Measurements from ENCODE around the gene PGA5. TPM values are rescaled to one million over a fixed set of nuclear protein-coding genes. Genes with fewer than 3 reads are reported as not detected.

Gene PGA5
- total RNA-seq, 4 donors from 2014 or later, result 0.51 to 11.7 (median 2.4) TPM

- no peak for TF ChIP-seq CTCF (IDR thresholded peaks at IDR 0.05; ENCODE audit: low read depth)
Measured at GRCh38 chr11:61292356-61292755, 51.4 kb downstream of the PGA5 start.

- no peak for TF ChIP-seq CTCF (IDR thresholded peaks at IDR 0.05; ENCODE audit: low read depth)
Measured at GRCh38 chr11:61293867-61294716, 53.1 kb downstream of the PGA5 start.

DNA sequence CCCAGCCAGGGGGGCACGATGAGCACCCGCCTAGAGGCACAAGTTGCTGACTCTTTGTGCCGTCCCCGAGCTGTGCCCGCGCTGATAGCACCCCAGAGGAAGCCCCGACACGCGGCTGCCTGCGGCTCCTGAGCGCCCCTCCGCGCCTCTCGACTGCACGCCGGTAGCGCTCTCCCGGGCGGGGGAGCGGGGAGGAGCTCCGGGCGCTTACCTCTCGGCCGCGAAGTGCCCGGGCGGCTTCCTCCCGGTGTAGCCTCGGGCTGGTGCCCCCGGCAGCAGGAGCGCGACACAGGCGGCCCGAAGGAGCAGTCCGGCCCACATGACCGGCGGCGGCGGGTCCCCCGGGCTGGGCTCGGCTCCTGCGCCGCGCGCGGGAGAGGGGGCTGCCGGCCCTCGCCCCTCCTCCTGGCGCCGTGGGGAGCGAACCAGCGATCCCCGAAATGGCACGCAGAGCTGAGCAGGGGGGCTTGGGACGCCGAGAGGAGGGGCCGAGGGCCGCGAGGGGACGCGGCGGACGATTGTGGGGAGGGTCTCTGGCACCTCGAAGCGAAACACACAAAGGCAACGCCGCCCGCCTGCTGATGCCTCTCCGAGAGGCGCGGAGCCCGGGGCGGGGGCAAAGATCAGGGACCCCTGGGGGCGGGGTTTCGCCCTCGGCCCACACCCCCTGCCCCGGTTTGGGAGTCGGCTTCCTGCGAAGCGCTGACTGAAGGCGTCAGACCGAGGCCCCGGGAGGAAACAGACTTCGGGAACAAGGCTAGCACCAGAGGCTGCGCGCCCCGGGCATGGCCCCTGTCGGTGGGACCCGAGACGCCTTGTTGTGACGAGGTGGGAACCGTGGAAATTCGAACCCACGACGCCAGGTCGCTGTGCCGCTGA is 54.0 kb downstream of the PGA5 start, which contains the start of gene VWCE:
VWCE (minus strand) TSS at position 600 of the 879 bp plus-strand sequence; CDS start at position 321, 279 bp downstream.
- TF ChIP-seq CTCF (IDR thresholded peaks at IDR 0.05; ENCODE audit: low read depth), result no peak

DNA sequence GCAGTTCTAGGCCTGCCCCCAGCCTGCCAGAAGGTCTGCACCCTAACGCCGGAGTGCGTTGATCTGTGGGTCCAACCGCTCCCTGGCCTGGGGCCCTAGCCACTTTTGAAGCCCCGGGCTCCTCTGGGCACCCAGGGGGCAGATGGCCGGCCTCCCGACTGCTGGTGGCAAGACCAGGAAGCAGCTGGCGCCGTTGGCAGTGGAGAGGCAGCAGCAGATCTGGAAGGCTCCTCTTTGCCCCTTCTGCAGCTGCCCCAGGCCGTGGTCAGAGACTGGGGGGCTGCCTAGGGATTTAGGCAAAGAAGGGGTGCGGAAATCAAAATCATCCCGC is 54.6 kb downstream of the PGA5 start:
- TF ChIP-seq CTCF (IDR thresholded peaks at IDR 0.05; ENCODE audit: low read depth), result no peak

DNA sequence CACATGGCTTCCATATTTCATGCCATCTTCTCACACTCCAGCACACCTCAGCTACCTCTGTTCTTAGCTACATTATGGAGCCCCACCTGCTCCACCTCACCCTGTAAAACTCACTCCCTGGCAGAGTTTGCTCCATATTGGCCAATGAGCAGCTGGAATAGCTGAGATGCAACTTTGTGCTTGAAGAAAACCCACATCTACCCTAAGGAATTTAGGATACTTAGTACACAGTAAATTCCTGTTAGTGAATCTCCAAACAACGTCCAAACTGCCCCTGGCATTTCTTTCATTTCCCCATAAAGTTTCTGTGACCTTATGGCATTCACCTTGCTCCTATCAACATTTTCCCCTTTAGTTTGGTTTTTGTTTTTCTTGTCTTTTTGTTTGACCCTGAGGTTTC is 56.4 kb downstream of the PGA5 start:
- no peak for TF ChIP-seq CTCF (IDR thresholded peaks at IDR 0.05; ENCODE audit: low read depth)

DNA sequence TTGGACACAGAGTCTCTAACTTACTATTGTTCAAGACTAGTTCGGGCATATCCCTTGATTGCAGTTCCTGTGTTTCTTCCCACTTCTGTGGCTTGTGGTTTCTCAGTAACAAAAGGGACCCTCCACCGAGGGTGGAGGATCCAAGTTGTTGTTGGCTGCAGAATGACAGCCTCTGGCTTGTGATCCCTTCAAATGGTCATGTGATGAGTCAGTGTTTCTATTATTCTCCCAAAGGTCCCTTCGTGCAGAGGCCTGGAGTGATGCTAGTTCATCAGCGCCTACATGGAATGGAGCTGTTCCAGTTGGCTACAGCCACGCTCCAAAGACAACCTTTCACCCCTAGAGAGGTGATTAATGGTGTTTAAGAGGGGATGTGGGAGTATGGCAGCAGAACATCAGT is 56.8 kb downstream of the PGA5 start:
- no peak for TF ChIP-seq CTCF (IDR thresholded peaks at IDR 0.05; ENCODE audit: low read depth)

DNA sequence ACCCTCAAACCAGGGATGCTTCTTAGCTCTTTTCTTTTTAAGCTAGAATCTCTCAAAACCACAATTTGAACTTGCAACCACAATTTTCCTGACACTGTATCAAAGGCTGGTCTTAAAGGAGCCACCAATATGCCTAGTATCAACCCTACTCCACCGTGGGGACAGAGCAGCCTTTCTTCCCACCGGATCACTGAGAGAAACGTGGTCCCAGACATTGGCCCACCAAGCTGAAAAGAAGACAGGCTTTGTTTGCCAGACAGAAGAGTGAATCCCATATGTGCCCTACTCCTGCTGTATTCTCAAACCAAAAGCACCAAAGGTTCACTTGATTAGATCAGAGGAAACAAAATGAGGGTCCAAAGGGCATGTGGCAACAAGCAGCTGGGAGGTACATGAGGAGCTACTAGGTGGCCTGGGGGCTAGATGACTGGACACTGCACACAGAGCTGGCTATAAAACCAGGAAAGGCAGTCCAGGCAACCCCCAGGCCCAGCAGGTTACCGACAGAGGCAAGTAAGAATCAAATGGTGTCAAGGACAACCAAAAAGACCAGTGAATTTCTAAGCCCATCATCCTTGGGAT is 57.8 kb downstream of the PGA5 start:
- no peak for TF ChIP-seq CTCF (IDR thresholded peaks at IDR 0.05; ENCODE audit: low read depth)

Measured in subcutaneous adipose tissue (tissue), 4 donors.